Endothelial cell of umbilical vein (primary cell): Measurements from ENCODE around the gene ATP8A2. TPM values are rescaled to one million over a fixed set of nuclear protein-coding genes. Genes with fewer than 3 reads are reported as not detected.

ENCODE experiments used
- BruUV-seq: library from RNA; stranded (reverse); fragments of 400-500 nt; replicated peaks from 2 replicates; lab custom pipeline; 2021; lab: Mats Ljungman, UMichigan
- CTCF ChIA-PET: fragments of 300-600, 350-600 bp; sonication (Branson Sonifier 250); formaldehyde crosslinking; loops from one replicate; lab custom pipeline; 2021; ENCODE audit warnings: antibody characterized with exemption, inconsistent platforms; lab: Charles Lee
- POLR2A ChIA-PET: fragments of 300-600, 350-600 bp; sonication (Branson Sonifier 250); formaldehyde crosslinking; loops from one replicate; lab custom pipeline; 2021; ENCODE audit warnings: antibody characterized with exemption, inconsistent platforms; lab: Charles Lee
- DNase-seq: peaks from one replicate; pipeline ENCODE4 v3.0.0-alpha.2; 2011; ENCODE audit warnings: low read depth, low spot score
- FAIRE-seq: peaks from 2 replicates; lab custom pipeline; 2011; peaks lifted over from hg19 to GRCh38; lab: Jason Lieb, UNC
- H2AFZ ChIP-seq: 2 replicates; pipeline ENCODE4 v1.6.0; 2012; ENCODE audit warnings: low read depth, low read length, control low read depth, inconsistent platforms
- H3K27ac ChIP-seq: 2 replicates; pipeline ENCODE4 v1.5.1; 2011; ENCODE audit warnings: low read depth, mild to moderate bottlenecking, control low read depth, low read length, moderate library complexity; ENCODE audit not compliant: insufficient read depth
- H3K27me3 ChIP-seq, 2 experiments: 2 replicates each; pipeline versions ENCODE4 v1.6.0 to v1.6.1; 2011; ENCODE audit warnings: low read length in 2 of 2, mixed read lengths in 1 of 2; ENCODE audit not compliant: control insufficient read depth in 2 of 2, insufficient read depth in 2 of 2
- H3K36me3 ChIP-seq, 2 experiments: 2 replicates in 1 of 2; 3 replicates in 1 of 2; pipeline ENCODE4 v1.5.1; 2011; ENCODE audit warnings: low read length in 2 of 2, mild to moderate bottlenecking in 1 of 2, moderate library complexity in 1 of 2; ENCODE audit not compliant: control insufficient read depth in 2 of 2, insufficient read depth in 2 of 2; ENCODE audit errors: extremely low read depth in 1 of 2
- H3K4me1 ChIP-seq: 3 replicates; pipeline ENCODE4 v1.5.1; 2011; ENCODE audit warnings: mild to moderate bottlenecking, low read length; ENCODE audit not compliant: control insufficient read depth, insufficient read depth; ENCODE audit errors: extremely low read depth
- H3K4me2 ChIP-seq: 2 replicates; pipeline ENCODE4 v1.6.1; 2011; ENCODE audit warnings: low read length, control low read depth, mixed read lengths; ENCODE audit not compliant: insufficient read depth
- H3K4me3 ChIP-seq, 3 experiments: fragments of 200-600 bp in 1 of 3; sonication (generic), shearing (Covaris generic) in 1 of 3; replicated peaks in 1 of 3; 2 replicates each; pipeline ENCODE4 v1.5.1; 2011 to 2016; ENCODE audit warnings: control low read depth in 3 of 3, low read length in 3 of 3, mild to moderate bottlenecking in 2 of 3, inconsistent platforms in 1 of 3, low read depth in 1 of 3, moderate library complexity in 1 of 3; ENCODE audit not compliant: insufficient read depth in 1 of 3
- H3K79me2 ChIP-seq: 2 replicates; pipeline ENCODE4 v1.6.0; 2012; ENCODE audit warnings: low read length, inconsistent platforms; ENCODE audit not compliant: control insufficient read depth, insufficient read depth
- H3K9ac ChIP-seq: replicated peaks from 2 replicates; pipeline ENCODE3; 2011; ENCODE audit warnings: low read length, control low read depth; ENCODE audit not compliant: insufficient read depth; ENCODE audit errors: extremely low read depth
- H3K9me1 ChIP-seq: replicated peaks from 3 replicates; pipeline ENCODE4 v1.6.0; 2011; ENCODE audit warnings: mild to moderate bottlenecking, low read length; ENCODE audit not compliant: control insufficient read depth, insufficient read depth; ENCODE audit errors: extremely low read depth
- H3K9me3 ChIP-seq: replicated peaks from 2 replicates; pipeline ENCODE4 v1.5.1; 2012; ENCODE audit warnings: low read length, inconsistent platforms; ENCODE audit not compliant: control insufficient read depth, insufficient read depth
- H4K20me1 ChIP-seq: replicated peaks from 2 replicates; pipeline ENCODE3; 2011; ENCODE audit warnings: mild to moderate bottlenecking, low read length; ENCODE audit not compliant: control insufficient read depth, insufficient read depth; ENCODE audit errors: extremely low read depth
- EZH2 ChIP-seq: IDR thresholded peaks from 2 replicates; pipeline ENCODE4 v1.6.1; 2012; ENCODE audit warnings: borderline replicate concordance, low read depth, mild to moderate bottlenecking, moderate library complexity, low read length, inconsistent platforms; ENCODE audit not compliant: severe bottlenecking
- FOS ChIP-seq: IDR thresholded peaks from 2 replicates; pipeline ENCODE4 v1.6.1; 2011; ENCODE audit warnings: mild to moderate bottlenecking, low read length, moderate library complexity, borderline replicate concordance; ENCODE audit not compliant: insufficient read depth
- GATA2 ChIP-seq: IDR thresholded peaks from 2 replicates; pipeline ENCODE4 v1.7.0; 2011; ENCODE audit warnings: low read depth, mild to moderate bottlenecking, moderate library complexity, mixed read lengths, low read length; ENCODE audit not compliant: insufficient read length, insufficient read depth
- JUN ChIP-seq: IDR thresholded peaks from 2 replicates; pipeline ENCODE4 v1.6.1; 2011; ENCODE audit warnings: borderline replicate concordance, low read depth; ENCODE audit not compliant: insufficient read length, insufficient read depth
- MYC ChIP-seq: IDR thresholded peaks from one replicate; pipeline ENCODE4 v1.6.1; 2011; ENCODE audit warnings: mild to moderate bottlenecking, low read depth, low read length
- POLR2A ChIP-seq: IDR thresholded peaks from 2 replicates; pipeline ENCODE4 v1.6.1; 2012; ENCODE audit warnings: low read depth, mild to moderate bottlenecking, control low read depth, low read length
- POLR2AphosphoS5 ChIP-seq: IDR thresholded peaks from 2 replicates; pipeline ENCODE4 v1.6.1; 2012; ENCODE audit warnings: low read depth, mild to moderate bottlenecking, control low read depth, low read length, moderate library complexity; ENCODE audit not compliant: insufficient read depth
- dilution Hi-C: fragments of 300-500 bp; cut with MboI; formaldehyde crosslinking; loops from one replicate; pipeline ENCODE4 v1.15.0; 2019; ENCODE audit warnings: low sequenced_read_pairs; ENCODE audit not compliant: extremely low pct_ligation_motif_present
- intact Hi-C: fragments of 100-400 bp; cut with micrococcal nuclease; formaldehyde crosslinking; loops from one replicate; pipeline ENCODE4 v1.10.0; 2022
- polyA plus RNA-seq, 4 experiments: library from polyadenylated mRNA; depleted of rRNA in 3 of 4; stranded (reverse) in 3 of 4; unstranded in 1 of 4; fragments of >200 nt; gene quantifications; 2 replicates each; pipeline versions ENCODE4 v1.2.1 to v1.2.3, GENCODE V29; 2011 to 2012; ENCODE audit warnings: missing spikeins in 1 of 4
- total RNA-seq: library from RNA; stranded (reverse); gene quantifications from 2 replicates; pipeline ENCODE4 v1.2.3, GENCODE V29; 2021
- TF ChIP-seq, protein P1 (sequence below): IDR thresholded peaks from 2 replicates; pipeline ENCODE4 v1.6.1; 2011; ENCODE audit not compliant: insufficient read depth, insufficient read length
- TF ChIP-seq, protein P2 (sequence below), 2 donors: IDR thresholded peaks; 1 replicate in 1 of 2; 2 replicates in 1 of 2; pipeline ENCODE4 v1.5.1; 2011; ENCODE audit warnings: low read length in 2 of 2, mild to moderate bottlenecking in 2 of 2, moderate library complexity in 2 of 2, control low read depth in 1 of 2, inconsistent platforms in 1 of 2, low read depth in 1 of 2; ENCODE audit not compliant: insufficient read depth in 1 of 2; ENCODE audit errors: extremely low read depth in 1 of 2

Gene ATP8A2
- total and polyA plus RNA-seq, 2 donors (not counting 3 experiments of a cell fraction or from before 2014, with no cell fraction given), result 0.11 to 0.49 TPM

DNA sequence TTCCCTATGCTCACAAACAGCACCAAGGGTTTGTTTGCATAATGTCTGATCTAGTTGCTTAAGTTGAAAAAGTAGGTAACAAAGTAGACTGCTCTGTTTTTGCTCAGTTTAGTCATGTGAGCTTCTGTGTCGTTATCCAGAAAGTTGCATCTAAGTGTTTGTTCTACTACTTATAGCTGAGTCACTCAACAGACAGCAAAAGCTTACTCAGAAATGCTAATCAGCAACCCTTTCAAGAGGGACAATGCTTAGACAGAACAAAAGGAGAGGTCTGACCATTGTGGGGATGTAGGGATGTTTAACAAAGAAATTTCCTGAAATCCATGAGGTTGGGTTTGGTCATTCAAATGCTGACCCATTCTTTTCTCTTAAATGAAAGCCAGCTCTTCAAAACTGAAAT is 106.4 kb downstream of the ATP8A2 start:
- ChIA-PET POLR2A (no interaction called here), CTCF (no interaction called here)
- Histone ChIP-seq H3K79me2 (no peaks in the 10 kb centered on the region), H2AFZ (no peak overlapping the region), H3K27me3 (no peaks in the 10 kb centered on the region), H3K4me1 (no peaks in the 10 kb centered on the region), H3K36me3 (no peaks in the 10 kb centered on the region), H3K9me1 (no peaks in the 10 kb centered on the region), H3K9me3 (no peaks in the 10 kb centered on the region), H3K27ac (no peak overlapping the region), H3K4me3 (no peak overlapping the region), H3K4me2 (no peak overlapping the region), H3K9ac (no peak overlapping the region), H4K20me1 (no peaks in the 10 kb centered on the region)
- dilution Hi-C loops, result no loop called here
- no peak for TF ChIP-seq MYC
- no peak for TF ChIP-seq POLR2A
- TF ChIP-seq EZH2, result no peak
- TF ChIP-seq GATA2, result no peak
- no peak for TF ChIP-seq FOS
- TF ChIP-seq, protein P1, sequence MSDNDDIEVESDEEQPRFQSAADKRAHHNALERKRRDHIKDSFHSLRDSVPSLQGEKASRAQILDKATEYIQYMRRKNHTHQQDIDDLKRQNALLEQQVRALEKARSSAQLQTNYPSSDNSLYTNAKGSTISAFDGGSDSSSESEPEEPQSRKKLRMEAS, result no peak
- no peak for TF ChIP-seq POLR2AphosphoS5
- TF ChIP-seq, protein P2, sequence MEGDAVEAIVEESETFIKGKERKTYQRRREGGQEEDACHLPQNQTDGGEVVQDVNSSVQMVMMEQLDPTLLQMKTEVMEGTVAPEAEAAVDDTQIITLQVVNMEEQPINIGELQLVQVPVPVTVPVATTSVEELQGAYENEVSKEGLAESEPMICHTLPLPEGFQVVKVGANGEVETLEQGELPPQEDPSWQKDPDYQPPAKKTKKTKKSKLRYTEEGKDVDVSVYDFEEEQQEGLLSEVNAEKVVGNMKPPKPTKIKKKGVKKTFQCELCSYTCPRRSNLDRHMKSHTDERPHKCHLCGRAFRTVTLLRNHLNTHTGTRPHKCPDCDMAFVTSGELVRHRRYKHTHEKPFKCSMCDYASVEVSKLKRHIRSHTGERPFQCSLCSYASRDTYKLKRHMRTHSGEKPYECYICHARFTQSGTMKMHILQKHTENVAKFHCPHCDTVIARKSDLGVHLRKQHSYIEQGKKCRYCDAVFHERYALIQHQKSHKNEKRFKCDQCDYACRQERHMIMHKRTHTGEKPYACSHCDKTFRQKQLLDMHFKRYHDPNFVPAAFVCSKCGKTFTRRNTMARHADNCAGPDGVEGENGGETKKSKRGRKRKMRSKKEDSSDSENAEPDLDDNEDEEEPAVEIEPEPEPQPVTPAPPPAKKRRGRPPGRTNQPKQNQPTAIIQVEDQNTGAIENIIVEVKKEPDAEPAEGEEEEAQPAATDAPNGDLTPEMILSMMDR (IDR thresholded peaks at IDR 0.05; ENCODE audit: extremely low read depth in 1 of 2, insufficient read depth in 1 of 2, low read depth in 1 of 2, low read length in 2 of 2), result no peak
- TF ChIP-seq JUN, result no peak
- FAIRE-seq (no peak), DNase-seq (no peak)
- BruUV-seq, result no TSS peak
- intact Hi-C loops, result no loop called here
